Neural cell (in vitro differentiated cells): Measurements from ENCODE around the gene IRF2BPL. TPM values are rescaled to one million over a fixed set of nuclear protein-coding genes. Genes with fewer than 3 reads are reported as not detected.

Source experiments
- H2AFZ ChIP-seq: fragments of 200-600, 300-800 bp; sonication (generic), shearing (Covaris generic); 2 replicates; pipeline ENCODE4 v1.6.0; 2014; ENCODE audit warnings: low read depth, mild to moderate bottlenecking, antibody characterized with exemption, low read length, moderate library complexity
- H3F3A ChIP-seq: fragments of 200-600 bp; shearing (Covaris generic); 2 replicates; pipeline ENCODE4 v1.6.1; 2016; ENCODE audit warnings: mild to moderate bottlenecking, moderate library complexity, mixed read lengths, antibody characterized with exemption, low read length; ENCODE audit not compliant: insufficient read depth, poor library complexity, severe bottlenecking
- H3K27ac ChIP-seq: fragments of 200-600, 300-800 bp; sonication (generic), shearing (Covaris generic); 2 replicates; pipeline ENCODE4 v1.5.1; 2014; ENCODE audit warnings: mild to moderate bottlenecking, low read length, moderate library complexity
- H3K27me3 ChIP-seq: fragments of 300-800, 200-600 bp; sonication (generic), shearing (Covaris generic); 2 replicates; pipeline ENCODE4 v1.6.0; 2014; ENCODE audit warnings: mild to moderate bottlenecking, low read depth, low read length, moderate library complexity; ENCODE audit not compliant: insufficient read depth
- H3K36me3 ChIP-seq: fragments of 300-800, 200-600 bp; sonication (generic), shearing (Covaris generic); 2 replicates; pipeline ENCODE4 v1.5.1; 2014; ENCODE audit warnings: mild to moderate bottlenecking, antibody characterized with exemption, low read length, moderate library complexity; ENCODE audit not compliant: insufficient read depth
- H3K4me2 ChIP-seq: fragments of 300-800, 200-600 bp; sonication (generic), shearing (Covaris generic); 2 replicates; pipeline ENCODE4 v1.6.0; 2014; ENCODE audit warnings: mild to moderate bottlenecking, low read length
- H3K4me3 ChIP-seq: fragments of 300-800, 200-600 bp; sonication (generic), shearing (Covaris generic); 2 replicates; pipeline ENCODE4 v1.5.1; 2014; ENCODE audit warnings: mild to moderate bottlenecking, low read length, moderate library complexity
- H3K79me2 ChIP-seq: fragments of 200-600 bp; shearing (Covaris generic); replicated peaks from 2 replicates; pipeline ENCODE4 v1.6.0; 2014; ENCODE audit warnings: mild to moderate bottlenecking, low read length, moderate library complexity; ENCODE audit not compliant: insufficient read depth
- H3K9ac ChIP-seq: fragments of 300-800, 200-600 bp; sonication (generic), shearing (Covaris generic); 2 replicates; pipeline ENCODE4 v1.6.1; 2016; ENCODE audit warnings: mild to moderate bottlenecking, low read length, mixed read lengths
- H3K9me2 ChIP-seq: fragments of 200-600 bp; shearing (Covaris generic); 2 replicates; pipeline ENCODE4 v1.6.1; 2016; ENCODE audit warnings: mild to moderate bottlenecking, low read length, mixed read lengths; ENCODE audit not compliant: insufficient read depth
- H3K9me3 ChIP-seq: fragments of 200-600, 300-800 bp; sonication (generic), shearing (Covaris generic); 2 replicates; pipeline ENCODE4 v1.6.1; 2016; ENCODE audit warnings: mild to moderate bottlenecking, mixed run types, low read length, moderate library complexity, mixed read lengths
- H4K20me1 ChIP-seq: fragments of 200-600 bp; shearing (Covaris generic); 2 replicates; pipeline ENCODE4 v1.6.1; 2016; ENCODE audit warnings: mild to moderate bottlenecking, mixed run types; ENCODE audit not compliant: insufficient read depth
- EP300 ChIP-seq: fragments of 450-650 bp; conservative IDR thresholded peaks from 2 replicates; pipeline ENCODE4 v1.6.1; 2014; ENCODE audit warnings: antibody characterized with exemption, mild to moderate bottlenecking, moderate library complexity; ENCODE audit not compliant: poor library complexity, severe bottlenecking
- EZH2 ChIP-seq: fragments of 200-600, 300-800 bp; shearing (Covaris generic), sonication (generic); IDR thresholded peaks from 2 replicates; pipeline ENCODE4 v1.6.1; 2014; ENCODE audit warnings: antibody characterized with exemption, low read length, borderline replicate concordance, mild to moderate bottlenecking; ENCODE audit not compliant: insufficient read depth, poor library complexity, severe bottlenecking
- MXI1 ChIP-seq: fragments of 450-650 bp; conservative IDR thresholded peaks from 2 replicates; pipeline ENCODE4 v1.6.1; 2014; ENCODE audit warnings: antibody characterized with exemption, mild to moderate bottlenecking; ENCODE audit not compliant: poor library complexity, severe bottlenecking
- POLR2AphosphoS5 ChIP-seq: IDR thresholded peaks from 2 replicates; pipeline ENCODE4 v1.6.1; 2012
- RAD21 ChIP-seq: fragments of 450-650 bp; conservative IDR thresholded peaks from 2 replicates; pipeline ENCODE4 v1.6.1; 2014; ENCODE audit warnings: antibody characterized with exemption, mild to moderate bottlenecking, moderate library complexity
- REST ChIP-seq: IDR thresholded peaks from 2 replicates; pipeline ENCODE4 v1.6.1; 2012; ENCODE audit warnings: borderline replicate concordance
- SMC3 ChIP-seq: fragments of 450-650 bp; conservative IDR thresholded peaks from 2 replicates; pipeline ENCODE4 v1.6.1; 2014; ENCODE audit warnings: antibody characterized with exemption, mild to moderate bottlenecking, moderate library complexity; ENCODE audit not compliant: poor library complexity
- TAF1 ChIP-seq: IDR thresholded peaks from 2 replicates; pipeline ENCODE4 v1.6.1; 2012; ENCODE audit warnings: low read depth
- polyA plus RNA-seq: library from polyadenylated mRNA; depleted of rRNA; stranded (reverse); fragments of >200 nt; gene quantifications from 2 replicates; pipeline ENCODE4 v1.2.3, GENCODE V29; 2014
- TF ChIP-seq, protein P1 (sequence below): fragments of 450-650 bp; IDR thresholded peaks from 2 replicates; pipeline ENCODE4 v1.5.1; 2014; ENCODE audit warnings: antibody characterized with exemption, mild to moderate bottlenecking, moderate library complexity; ENCODE audit not compliant: poor library complexity, severe bottlenecking

IRF2BPL gene
- polyA plus RNA-seq, 1 donor from 2014 or later = 42.9 TPM

DNA sequence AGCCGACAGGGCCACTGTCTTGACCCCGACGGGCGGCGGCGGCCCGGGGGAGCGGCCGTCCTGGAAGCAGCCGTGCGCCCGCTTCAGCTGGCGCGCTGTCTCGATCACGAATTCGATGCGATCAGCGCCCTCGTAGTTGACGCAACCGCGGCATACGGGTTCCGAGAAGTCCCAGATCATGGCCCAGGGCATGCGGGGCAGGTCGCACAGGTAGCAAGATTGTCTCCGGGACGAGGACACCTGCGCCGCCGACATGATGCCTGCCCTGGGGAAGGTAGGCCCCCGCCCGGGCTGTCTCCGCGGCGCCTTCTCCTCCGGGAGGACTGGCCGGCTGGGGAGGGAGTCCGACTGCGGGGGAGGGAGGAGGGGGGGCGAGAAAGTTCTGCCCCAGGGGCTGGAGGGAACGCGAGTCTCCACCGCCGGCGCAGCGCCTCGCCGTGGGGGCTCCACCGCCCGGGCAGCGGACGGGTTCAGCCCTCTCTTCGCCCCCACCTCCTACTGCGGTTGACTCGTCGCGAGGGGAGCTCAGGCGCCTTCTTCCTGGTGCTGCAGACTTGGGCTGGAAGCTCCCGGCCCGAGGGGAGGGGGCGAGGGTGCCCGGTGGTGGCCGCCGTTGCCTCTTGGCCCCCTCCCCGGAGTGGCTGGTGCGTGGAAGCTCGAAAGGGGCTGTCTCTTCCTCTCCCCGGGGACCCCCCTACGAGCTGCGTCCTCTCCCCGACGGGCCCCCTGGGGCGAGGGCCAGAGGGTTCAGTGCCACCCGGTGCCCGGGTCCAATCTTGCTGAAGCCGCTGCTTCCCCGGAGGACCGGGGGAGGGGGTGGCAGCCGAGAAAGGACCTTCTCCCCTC lies 747 bp downstream of the IRF2BPL start:
- H3K4me2 ChIP-seq = peak overlapping the region; percentile 73
- H3K9me3 ChIP-seq = no peaks in the 10 kb centered on the region
- peak overlapping the region; percentile 98 for H3K27ac ChIP-seq
- H4K20me1 ChIP-seq = peaks cover 8% of the 10 kb centered on the region
- peak; percentile 22 for TF ChIP-seq MXI1
- no peak for TF ChIP-seq EZH2
- TF ChIP-seq REST = peak; percentile 67
- TF ChIP-seq EP300 = no peak
- TF ChIP-seq POLR2AphosphoS5 = peak; percentile 52
- no peak for TF ChIP-seq RAD21
- TF ChIP-seq, protein P1, sequence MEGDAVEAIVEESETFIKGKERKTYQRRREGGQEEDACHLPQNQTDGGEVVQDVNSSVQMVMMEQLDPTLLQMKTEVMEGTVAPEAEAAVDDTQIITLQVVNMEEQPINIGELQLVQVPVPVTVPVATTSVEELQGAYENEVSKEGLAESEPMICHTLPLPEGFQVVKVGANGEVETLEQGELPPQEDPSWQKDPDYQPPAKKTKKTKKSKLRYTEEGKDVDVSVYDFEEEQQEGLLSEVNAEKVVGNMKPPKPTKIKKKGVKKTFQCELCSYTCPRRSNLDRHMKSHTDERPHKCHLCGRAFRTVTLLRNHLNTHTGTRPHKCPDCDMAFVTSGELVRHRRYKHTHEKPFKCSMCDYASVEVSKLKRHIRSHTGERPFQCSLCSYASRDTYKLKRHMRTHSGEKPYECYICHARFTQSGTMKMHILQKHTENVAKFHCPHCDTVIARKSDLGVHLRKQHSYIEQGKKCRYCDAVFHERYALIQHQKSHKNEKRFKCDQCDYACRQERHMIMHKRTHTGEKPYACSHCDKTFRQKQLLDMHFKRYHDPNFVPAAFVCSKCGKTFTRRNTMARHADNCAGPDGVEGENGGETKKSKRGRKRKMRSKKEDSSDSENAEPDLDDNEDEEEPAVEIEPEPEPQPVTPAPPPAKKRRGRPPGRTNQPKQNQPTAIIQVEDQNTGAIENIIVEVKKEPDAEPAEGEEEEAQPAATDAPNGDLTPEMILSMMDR = no peak
- TF ChIP-seq SMC3 = peak; percentile 15
- TF ChIP-seq TAF1 = peak; percentile 62
- no peaks in the 10 kb centered on the region for H3K9me2 ChIP-seq
- H2AFZ ChIP-seq = no peak overlapping the region
- no peaks in the 10 kb centered on the region for H3K27me3 ChIP-seq
- H3K79me2 ChIP-seq = peaks cover 51% of the 10 kb centered on the region
- H3K9ac ChIP-seq = peak overlapping the region; percentile 100
- peak overlapping the region; percentile 96 for H3K4me3 ChIP-seq
- H3F3A ChIP-seq = peaks cover 6% of the 10 kb centered on the region
- H3K36me3 ChIP-seq = peaks cover 3% of the 10 kb centered on the region

GRCh38 chr14:77026930-77027537 lies 1.5 kb downstream of the IRF2BPL start:
- H3K79me2 ChIP-seq = peaks cover 58% of the 10 kb centered on the region
- TF ChIP-seq POLR2AphosphoS5 = peak; percentile 9
- TF ChIP-seq, protein P1 = peak; percentile 51
- TF ChIP-seq MXI1 = no peak
- no peak for TF ChIP-seq EP300
- TF ChIP-seq REST = peak; percentile 1
- no peak for TF ChIP-seq TAF1
- peak; percentile 60 for TF ChIP-seq SMC3
- no peak for TF ChIP-seq EZH2
- TF ChIP-seq RAD21 = peak; percentile 60

More at GRCh38 chr14:77026930-77027537, 1.5 kb downstream of the IRF2BPL start:
- H3K9ac ChIP-seq = peak overlapping the region; percentile 100
- H2AFZ ChIP-seq = no peak overlapping the region
- H3K4me3 ChIP-seq = peak overlapping the region; percentile 96
- H3K27me3 ChIP-seq = no peaks in the 10 kb centered on the region
- H3K4me2 ChIP-seq = peak overlapping the region; percentile 96
- no peaks in the 10 kb centered on the region for H3K9me2 ChIP-seq
- peaks cover 8% of the 10 kb centered on the region for H4K20me1 ChIP-seq
- peaks cover 9% of the 10 kb centered on the region for H3F3A ChIP-seq
- no peaks in the 10 kb centered on the region for H3K9me3 ChIP-seq
- peak overlapping the region; percentile 98 for H3K27ac ChIP-seq
- peaks cover 6% of the 10 kb centered on the region for H3K36me3 ChIP-seq
